WTC11 (cell line): ENCODE data around the gene IFI44L. TPM values are rescaled to one million over a fixed set of nuclear protein-coding genes. Genes with fewer than 3 reads are reported as not detected.

Source experiments
- ATAC-seq: fragments of 200-7000 bp; cut with Tn5 transposase; 2 replicates; pipeline ENCODE4 v1.10.0; 2021; ENCODE audit warnings: mild to moderate bottlenecking, moderate library complexity
- CTCF ChIA-PET: fragments of 300-600 bp; sonication (Branson Sonifier 250); formaldehyde crosslinking; loops from one replicate; lab custom pipeline; 2021; ENCODE audit warnings: antibody characterized with exemption; lab: Charles Lee
- POLR2A ChIA-PET: fragments of 350-600 bp; sonication (Branson Sonifier 250); formaldehyde crosslinking; loops from one replicate; lab custom pipeline; 2021; ENCODE audit warnings: antibody characterized with exemption; lab: Charles Lee
- DNase-seq: peaks from one replicate; pipeline ENCODE4 v3.0.0; 2021; ENCODE audit warnings: low spot score
- H3K27ac Mint-ChIP-seq: 2 replicates; pipeline ENCODE4 v1.8.0; 2021; ENCODE audit warnings: mixed read lengths
- H3K27me3 Mint-ChIP-seq: 2 replicates; pipeline ENCODE4 v1.8.0; 2021; ENCODE audit warnings: low read depth, mild to moderate bottlenecking, moderate library complexity, mixed read lengths
- H3K36me3 Mint-ChIP-seq: 2 replicates; pipeline ENCODE4 v1.8.0; 2021; ENCODE audit warnings: mixed read lengths
- H3K4me1 Mint-ChIP-seq: 2 replicates; pipeline ENCODE4 v1.8.0; 2022; ENCODE audit warnings: mixed read lengths
- H3K4me3 Mint-ChIP-seq: 2 replicates; pipeline ENCODE4 v1.8.0; 2021; ENCODE audit warnings: mild to moderate bottlenecking, moderate library complexity, mixed read lengths
- H3K9me3 Mint-ChIP-seq: 2 replicates; pipeline ENCODE4 v1.8.0; 2021; ENCODE audit warnings: mixed read lengths
- FOXP1 ChIP-seq: sonication (generic); formaldehyde crosslinking; IDR thresholded peaks from 2 replicates; pipeline ENCODE4 v1.8.0; 2022; ENCODE audit warnings: missing genetic modification reagents, mild to moderate bottlenecking, moderate library complexity, borderline replicate concordance
- NFE2L1 ChIP-seq: sonication (generic); formaldehyde crosslinking; IDR thresholded peaks from 2 replicates; pipeline ENCODE4 v1.8.1; 2023; ENCODE audit warnings: missing genetic modification reagents
- NFYB ChIP-seq: sonication (generic); formaldehyde crosslinking; conservative IDR thresholded peaks from 2 replicates; pipeline ENCODE4 v1.8.0; 2022; ENCODE audit warnings: low read depth, missing genetic modification reagents
- SMAD4 ChIP-seq: sonication (generic); formaldehyde crosslinking; IDR thresholded peaks from 2 replicates; pipeline ENCODE4 v1.8.0; 2022; ENCODE audit warnings: mild to moderate bottlenecking, missing genetic modification reagents
- TEAD1 ChIP-seq: sonication (generic); formaldehyde crosslinking; IDR thresholded peaks from 2 replicates; pipeline ENCODE4 v1.8.0; 2022; ENCODE audit warnings: mild to moderate bottlenecking, missing genetic modification reagents
- TP53 ChIP-seq: sonication (generic); formaldehyde crosslinking; IDR thresholded peaks from 2 replicates; pipeline ENCODE4 v1.8.1; 2023; ENCODE audit warnings: mild to moderate bottlenecking, missing genetic modification reagents
- ZBTB21 ChIP-seq: sonication (generic); formaldehyde crosslinking; IDR thresholded peaks from 2 replicates; pipeline ENCODE4 v1.8.1; 2023; ENCODE audit warnings: mild to moderate bottlenecking, missing genetic modification reagents, borderline replicate concordance
- ZNF138 ChIP-seq: sonication (generic); formaldehyde crosslinking; conservative IDR thresholded peaks from 2 replicates; pipeline ENCODE4 v1.8.1; 2022; ENCODE audit warnings: mild to moderate bottlenecking, moderate library complexity, missing genetic modification reagents
- ZNF232 ChIP-seq: sonication (generic); formaldehyde crosslinking; IDR thresholded peaks from 2 replicates; pipeline ENCODE4 v1.8.0; 2022; ENCODE audit warnings: mild to moderate bottlenecking, missing genetic modification reagents
- total RNA-seq: library from RNA; stranded (reverse); gene quantifications from 3 replicates; pipeline ENCODE4 v1.2.3, GENCODE V29; 2021
- TF ChIP-seq, protein P1 (sequence below): sonication (generic); formaldehyde crosslinking; IDR thresholded peaks from 2 replicates; pipeline ENCODE4 v1.8.0; 2023; ENCODE audit warnings: mild to moderate bottlenecking, missing genetic modification reagents
- TF ChIP-seq, protein P2 (sequence below): sonication (generic); formaldehyde crosslinking; IDR thresholded peaks from 2 replicates; pipeline ENCODE4 v1.8.1; 2022; ENCODE audit warnings: mild to moderate bottlenecking, missing genetic modification reagents, moderate library complexity, borderline replicate concordance
- TF ChIP-seq, protein P3 (sequence below): sonication (generic); formaldehyde crosslinking; IDR thresholded peaks from 2 replicates; pipeline ENCODE4 v1.8.1; 2022; ENCODE audit warnings: low read depth, missing genetic modification reagents, borderline replicate concordance
- TF ChIP-seq, protein P4 (sequence below): sonication (generic); formaldehyde crosslinking; IDR thresholded peaks from 2 replicates; pipeline ENCODE4 v1.8.1; 2022; ENCODE audit warnings: mild to moderate bottlenecking, moderate library complexity, missing genetic modification reagents
- TF ChIP-seq, protein P5 (sequence below): sonication (generic); formaldehyde crosslinking; IDR thresholded peaks from 2 replicates; pipeline ENCODE4 v1.8.0; 2022; ENCODE audit warnings: mild to moderate bottlenecking, missing genetic modification reagents
- TF ChIP-seq, protein P6 (sequence below): sonication (generic); formaldehyde crosslinking; IDR thresholded peaks from 2 replicates; pipeline ENCODE4 v1.8.0; 2022; ENCODE audit warnings: mild to moderate bottlenecking, missing genetic modification reagents
- TF ChIP-seq, protein P7 (sequence below): fragments of 250-450 bp; sonication (Bioruptor Pico); conservative IDR thresholded peaks from 2 replicates; pipeline ENCODE4 v1.9.0; 2021; ENCODE audit warnings: mild to moderate bottlenecking
- TF ChIP-seq, protein P8 (sequence below): fragments of 250-450 bp; sonication (Bioruptor Pico); IDR thresholded peaks from 2 replicates; pipeline ENCODE4 v1.9.0; 2021; ENCODE audit warnings: moderate library complexity, mild to moderate bottlenecking, inconsistent platforms, borderline replicate concordance
- TF ChIP-seq, protein P9 (sequence below): sonication (generic); formaldehyde crosslinking; IDR thresholded peaks from 2 replicates; pipeline ENCODE4 v1.8.1; 2023; ENCODE audit warnings: mild to moderate bottlenecking, missing genetic modification reagents, borderline replicate concordance

The IFI44L gene
- total RNA-seq, 1 experiment from 2014 or later: 0.13 TPM

DNA sequence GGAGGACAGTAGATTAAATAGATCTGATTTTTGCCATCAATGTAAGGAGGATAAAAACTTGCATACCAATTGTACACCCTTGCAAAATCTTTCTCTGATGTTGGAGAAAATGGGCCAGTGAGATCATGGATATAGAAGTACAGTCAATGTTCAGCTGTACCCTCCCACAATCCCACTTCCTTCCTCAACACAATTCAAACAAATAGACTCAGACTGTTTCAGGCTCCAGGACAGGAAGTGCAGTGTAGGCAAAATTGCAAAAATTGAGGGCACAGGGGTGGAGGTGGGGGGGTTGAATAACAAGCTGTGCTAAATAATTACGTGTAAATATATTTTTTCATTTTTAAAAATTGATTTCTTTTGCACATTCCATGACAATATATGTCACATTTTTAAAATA is 25.5 kb downstream of the IFI44L start:
- ChIA-PET CTCF (no interaction called here), POLR2A (no interaction called here)
- DNase-seq (no peak), ATAC-seq (no peak)
- TF ChIP-seq SMAD4 (CRISPR knock-in tag) (no peak), ZNF138 (no peak), FOXP1 (CRISPR knock-in tag) (no peak), TP53 (CRISPR knock-in tag) (no peak), NFYB (CRISPR knock-in tag) (no peak), ZNF232 (CRISPR knock-in tag) (no peak)
- TF ChIP-seq, protein P1, sequence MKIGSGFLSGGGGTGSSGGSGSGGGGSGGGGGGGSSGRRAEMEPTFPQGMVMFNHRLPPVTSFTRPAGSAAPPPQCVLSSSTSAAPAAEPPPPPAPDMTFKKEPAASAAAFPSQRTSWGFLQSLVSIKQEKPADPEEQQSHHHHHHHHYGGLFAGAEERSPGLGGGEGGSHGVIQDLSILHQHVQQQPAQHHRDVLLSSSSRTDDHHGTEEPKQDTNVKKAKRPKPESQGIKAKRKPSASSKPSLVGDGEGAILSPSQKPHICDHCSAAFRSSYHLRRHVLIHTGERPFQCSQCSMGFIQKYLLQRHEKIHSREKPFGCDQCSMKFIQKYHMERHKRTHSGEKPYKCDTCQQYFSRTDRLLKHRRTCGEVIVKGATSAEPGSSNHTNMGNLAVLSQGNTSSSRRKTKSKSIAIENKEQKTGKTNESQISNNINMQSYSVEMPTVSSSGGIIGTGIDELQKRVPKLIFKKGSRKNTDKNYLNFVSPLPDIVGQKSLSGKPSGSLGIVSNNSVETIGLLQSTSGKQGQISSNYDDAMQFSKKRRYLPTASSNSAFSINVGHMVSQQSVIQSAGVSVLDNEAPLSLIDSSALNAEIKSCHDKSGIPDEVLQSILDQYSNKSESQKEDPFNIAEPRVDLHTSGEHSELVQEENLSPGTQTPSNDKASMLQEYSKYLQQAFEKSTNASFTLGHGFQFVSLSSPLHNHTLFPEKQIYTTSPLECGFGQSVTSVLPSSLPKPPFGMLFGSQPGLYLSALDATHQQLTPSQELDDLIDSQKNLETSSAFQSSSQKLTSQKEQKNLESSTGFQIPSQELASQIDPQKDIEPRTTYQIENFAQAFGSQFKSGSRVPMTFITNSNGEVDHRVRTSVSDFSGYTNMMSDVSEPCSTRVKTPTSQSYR (CRISPR knock-in tag): no peak
- TF ChIP-seq, protein P2, sequence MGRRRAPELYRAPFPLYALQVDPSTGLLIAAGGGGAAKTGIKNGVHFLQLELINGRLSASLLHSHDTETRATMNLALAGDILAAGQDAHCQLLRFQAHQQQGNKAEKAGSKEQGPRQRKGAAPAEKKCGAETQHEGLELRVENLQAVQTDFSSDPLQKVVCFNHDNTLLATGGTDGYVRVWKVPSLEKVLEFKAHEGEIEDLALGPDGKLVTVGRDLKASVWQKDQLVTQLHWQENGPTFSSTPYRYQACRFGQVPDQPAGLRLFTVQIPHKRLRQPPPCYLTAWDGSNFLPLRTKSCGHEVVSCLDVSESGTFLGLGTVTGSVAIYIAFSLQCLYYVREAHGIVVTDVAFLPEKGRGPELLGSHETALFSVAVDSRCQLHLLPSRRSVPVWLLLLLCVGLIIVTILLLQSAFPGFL: no peak
- TF ChIP-seq, protein P3, sequence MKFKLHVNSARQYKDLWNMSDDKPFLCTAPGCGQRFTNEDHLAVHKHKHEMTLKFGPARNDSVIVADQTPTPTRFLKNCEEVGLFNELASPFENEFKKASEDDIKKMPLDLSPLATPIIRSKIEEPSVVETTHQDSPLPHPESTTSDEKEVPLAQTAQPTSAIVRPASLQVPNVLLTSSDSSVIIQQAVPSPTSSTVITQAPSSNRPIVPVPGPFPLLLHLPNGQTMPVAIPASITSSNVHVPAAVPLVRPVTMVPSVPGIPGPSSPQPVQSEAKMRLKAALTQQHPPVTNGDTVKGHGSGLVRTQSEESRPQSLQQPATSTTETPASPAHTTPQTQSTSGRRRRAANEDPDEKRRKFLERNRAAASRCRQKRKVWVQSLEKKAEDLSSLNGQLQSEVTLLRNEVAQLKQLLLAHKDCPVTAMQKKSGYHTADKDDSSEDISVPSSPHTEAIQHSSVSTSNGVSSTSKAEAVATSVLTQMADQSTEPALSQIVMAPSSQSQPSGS (CRISPR knock-in tag): no peak
- TF ChIP-seq, protein P4, sequence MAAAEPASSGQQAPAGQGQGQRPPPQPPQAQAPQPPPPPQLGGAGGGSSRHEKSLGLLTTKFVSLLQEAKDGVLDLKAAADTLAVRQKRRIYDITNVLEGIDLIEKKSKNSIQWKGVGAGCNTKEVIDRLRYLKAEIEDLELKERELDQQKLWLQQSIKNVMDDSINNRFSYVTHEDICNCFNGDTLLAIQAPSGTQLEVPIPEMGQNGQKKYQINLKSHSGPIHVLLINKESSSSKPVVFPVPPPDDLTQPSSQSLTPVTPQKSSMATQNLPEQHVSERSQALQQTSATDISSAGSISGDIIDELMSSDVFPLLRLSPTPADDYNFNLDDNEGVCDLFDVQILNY (CRISPR knock-in tag): no peak
- TF ChIP-seq, protein P5, sequence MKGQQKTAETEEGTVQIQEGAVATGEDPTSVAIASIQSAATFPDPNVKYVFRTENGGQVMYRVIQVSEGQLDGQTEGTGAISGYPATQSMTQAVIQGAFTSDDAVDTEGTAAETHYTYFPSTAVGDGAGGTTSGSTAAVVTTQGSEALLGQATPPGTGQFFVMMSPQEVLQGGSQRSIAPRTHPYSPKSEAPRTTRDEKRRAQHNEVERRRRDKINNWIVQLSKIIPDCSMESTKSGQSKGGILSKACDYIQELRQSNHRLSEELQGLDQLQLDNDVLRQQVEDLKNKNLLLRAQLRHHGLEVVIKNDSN (CRISPR knock-in tag): no peak
- TF ChIP-seq, protein P6, sequence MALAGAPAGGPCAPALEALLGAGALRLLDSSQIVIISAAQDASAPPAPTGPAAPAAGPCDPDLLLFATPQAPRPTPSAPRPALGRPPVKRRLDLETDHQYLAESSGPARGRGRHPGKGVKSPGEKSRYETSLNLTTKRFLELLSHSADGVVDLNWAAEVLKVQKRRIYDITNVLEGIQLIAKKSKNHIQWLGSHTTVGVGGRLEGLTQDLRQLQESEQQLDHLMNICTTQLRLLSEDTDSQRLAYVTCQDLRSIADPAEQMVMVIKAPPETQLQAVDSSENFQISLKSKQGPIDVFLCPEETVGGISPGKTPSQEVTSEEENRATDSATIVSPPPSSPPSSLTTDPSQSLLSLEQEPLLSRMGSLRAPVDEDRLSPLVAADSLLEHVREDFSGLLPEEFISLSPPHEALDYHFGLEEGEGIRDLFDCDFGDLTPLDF: no peak
- Mint-ChIP-seq H3K27ac (no peak overlapping the region), H3K4me3 (no peak overlapping the region), H3K27me3 (peaks cover 3% of the 10 kb centered on the region; the same call in 1 of the 2 replicates), H3K4me1 (no peaks in the 10 kb centered on the region), H3K9me3 (peaks cover 53% of the 10 kb centered on the region), H3K36me3 (peaks cover 7% of the 10 kb centered on the region)

DNA sequence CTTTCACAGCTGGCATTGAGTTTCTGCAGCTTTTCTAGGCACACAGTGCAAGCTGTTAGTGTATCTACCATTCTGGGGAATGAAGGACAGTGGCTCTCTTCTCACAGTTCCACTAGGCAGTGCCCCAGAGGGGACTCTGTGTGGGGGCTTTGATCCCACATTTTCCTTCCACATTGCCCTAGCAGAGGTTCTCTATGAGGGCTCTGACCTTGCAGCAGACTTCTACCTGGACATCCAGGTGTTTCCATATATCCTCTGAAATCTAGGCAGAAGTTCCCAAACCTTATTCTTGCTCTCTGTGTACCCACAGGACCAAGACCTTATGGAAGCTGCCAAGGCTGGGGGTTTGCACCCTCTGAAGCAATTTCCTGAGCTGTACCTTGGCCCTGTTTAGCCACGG is 27.0 kb downstream of the IFI44L start:
- peaks cover 7% of the 10 kb centered on the region for H3K36me3 Mint-ChIP-seq
- ChIA-PET CTCF (no interaction called here), POLR2A (no interaction called here)
- no peak overlapping the region for H3K4me3 Mint-ChIP-seq
- no peaks in the 10 kb centered on the region for H3K4me1 Mint-ChIP-seq
- no peak overlapping the region for H3K27ac Mint-ChIP-seq
- peaks cover 53% of the 10 kb centered on the region for H3K9me3 Mint-ChIP-seq
- no peak for DNase-seq
- H3K27me3 Mint-ChIP-seq: peaks cover 8% of the 10 kb centered on the region
- ATAC-seq: no peak
- TF ChIP-seq, protein P7, sequence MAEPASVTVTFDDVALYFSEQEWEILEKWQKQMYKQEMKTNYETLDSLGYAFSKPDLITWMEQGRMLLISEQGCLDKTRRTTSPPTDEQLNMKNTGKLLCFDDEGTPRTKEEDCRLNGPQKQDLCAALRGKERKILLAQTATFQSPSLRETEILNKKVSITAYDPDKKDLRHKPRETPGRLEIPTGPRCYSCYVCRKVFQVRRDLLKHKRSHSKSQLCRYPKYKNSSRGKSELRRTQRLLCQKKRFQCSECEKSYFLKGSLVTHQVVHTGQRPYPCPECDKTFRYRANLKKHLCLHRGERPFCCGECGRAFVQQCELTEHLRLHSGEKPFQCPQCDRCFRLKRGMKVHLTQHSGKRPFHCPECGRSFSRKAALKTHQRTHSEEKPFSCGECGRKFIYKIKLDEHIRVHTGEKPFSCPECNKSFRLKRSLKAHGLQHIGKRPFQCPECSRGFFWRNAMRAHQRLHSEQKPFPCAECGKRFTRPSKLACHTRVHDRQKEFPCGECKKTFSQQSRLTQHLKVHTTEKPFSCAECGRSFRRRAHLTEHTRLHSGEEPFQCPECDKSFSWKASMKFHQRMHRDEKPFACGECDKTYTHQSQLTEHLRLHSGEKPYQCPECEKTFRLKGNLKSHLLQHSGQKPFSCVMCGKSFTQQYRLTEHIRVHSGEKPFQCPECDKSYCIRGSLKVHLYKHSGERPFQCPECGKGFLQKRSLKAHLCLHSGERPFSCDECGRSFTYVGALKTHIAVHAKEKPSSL (CRISPR knock-in tag): no peak
- no peak for TF ChIP-seq TEAD1
- TF ChIP-seq, protein P8, sequence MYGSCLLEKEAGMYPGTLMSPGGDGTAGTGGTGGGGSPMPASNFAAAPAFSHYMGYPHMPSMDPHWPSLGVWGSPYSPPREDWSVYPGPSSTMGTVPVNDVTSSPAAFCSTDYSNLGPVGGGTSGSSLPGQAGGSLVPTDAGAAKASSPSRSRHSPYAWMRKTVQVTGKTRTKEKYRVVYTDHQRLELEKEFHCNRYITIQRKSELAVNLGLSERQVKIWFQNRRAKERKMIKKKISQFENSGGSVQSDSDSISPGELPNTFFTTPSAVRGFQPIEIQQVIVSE (CRISPR knock-in tag): no peak
- TF ChIP-seq ZBTB21 (CRISPR knock-in tag): no peak
- TF ChIP-seq, protein P6: no peak
- TF ChIP-seq, protein P9, sequence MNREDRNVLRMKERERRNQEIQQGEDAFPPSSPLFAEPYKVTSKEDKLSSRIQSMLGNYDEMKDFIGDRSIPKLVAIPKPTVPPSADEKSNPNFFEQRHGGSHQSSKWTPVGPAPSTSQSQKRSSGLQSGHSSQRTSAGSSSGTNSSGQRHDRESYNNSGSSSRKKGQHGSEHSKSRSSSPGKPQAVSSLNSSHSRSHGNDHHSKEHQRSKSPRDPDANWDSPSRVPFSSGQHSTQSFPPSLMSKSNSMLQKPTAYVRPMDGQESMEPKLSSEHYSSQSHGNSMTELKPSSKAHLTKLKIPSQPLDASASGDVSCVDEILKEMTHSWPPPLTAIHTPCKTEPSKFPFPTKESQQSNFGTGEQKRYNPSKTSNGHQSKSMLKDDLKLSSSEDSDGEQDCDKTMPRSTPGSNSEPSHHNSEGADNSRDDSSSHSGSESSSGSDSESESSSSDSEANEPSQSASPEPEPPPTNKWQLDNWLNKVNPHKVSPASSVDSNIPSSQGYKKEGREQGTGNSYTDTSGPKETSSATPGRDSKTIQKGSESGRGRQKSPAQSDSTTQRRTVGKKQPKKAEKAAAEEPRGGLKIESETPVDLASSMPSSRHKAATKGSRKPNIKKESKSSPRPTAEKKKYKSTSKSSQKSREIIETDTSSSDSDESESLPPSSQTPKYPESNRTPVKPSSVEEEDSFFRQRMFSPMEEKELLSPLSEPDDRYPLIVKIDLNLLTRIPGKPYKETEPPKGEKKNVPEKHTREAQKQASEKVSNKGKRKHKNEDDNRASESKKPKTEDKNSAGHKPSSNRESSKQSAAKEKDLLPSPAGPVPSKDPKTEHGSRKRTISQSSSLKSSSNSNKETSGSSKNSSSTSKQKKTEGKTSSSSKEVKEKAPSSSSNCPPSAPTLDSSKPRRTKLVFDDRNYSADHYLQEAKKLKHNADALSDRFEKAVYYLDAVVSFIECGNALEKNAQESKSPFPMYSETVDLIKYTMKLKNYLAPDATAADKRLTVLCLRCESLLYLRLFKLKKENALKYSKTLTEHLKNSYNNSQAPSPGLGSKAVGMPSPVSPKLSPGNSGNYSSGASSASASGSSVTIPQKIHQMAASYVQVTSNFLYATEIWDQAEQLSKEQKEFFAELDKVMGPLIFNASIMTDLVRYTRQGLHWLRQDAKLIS (CRISPR knock-in tag): no peak
- TF ChIP-seq NFE2L1: no peak
- TF ChIP-seq TP53 (CRISPR knock-in tag): no peak
